GM18499 (cell line): ENCODE measurements around the gene COL6A1.

Experiments used
- ATAC-seq: cut with Tn5 transposase; IDR thresholded peaks from one replicate; pipeline ENCODE4 v1.9.1; 2021; ENCODE audit warnings: moderate number of reproducible peaks; ENCODE audit not compliant: insufficient read depth, unreplicated experiment

COL6A1 gene

GRCh38 chr21:45992301-45993209, 11.0 kb downstream of the COL6A1 start:
- ATAC-seq = no peak

GRCh38 chr21:45993210-45994085, 11.9 kb downstream of the COL6A1 start:
- no peak for ATAC-seq

- no peak for ATAC-seq
Observed at GRCh38 chr21:45994086-45994661, 12.6 kb downstream of the COL6A1 start.

- no peak for ATAC-seq
Observed at GRCh38 chr21:45994759-45995685, 13.5 kb downstream of the COL6A1 start.

- ATAC-seq = no peak
Observed at GRCh38 chr21:45995686-45996179, 14.2 kb downstream of the COL6A1 start.

- no peak for ATAC-seq
Observed at GRCh38 chr21:45996311-45997204, 15.0 kb downstream of the COL6A1 start.

GRCh38 chr21:45997205-45997494, 15.6 kb downstream of the COL6A1 start:
- ATAC-seq = no peak

GRCh38 chr21:45997495-45998275, 16.1 kb downstream of the COL6A1 start:
- ATAC-seq = no peak

GRCh38 chr21:45998276-45998701, 16.7 kb downstream of the COL6A1 start:
- no peak for ATAC-seq

- no peak for ATAC-seq
Observed at GRCh38 chr21:45998871-45999580, 17.5 kb downstream of the COL6A1 start.

- no peak for ATAC-seq
Observed at GRCh38 chr21:45999581-46000181, 18.1 kb downstream of the COL6A1 start.

- no peak for ATAC-seq
Observed at GRCh38 chr21:46000182-46000730, 18.7 kb downstream of the COL6A1 start.

GRCh38 chr21:46000731-46001641, 19.4 kb downstream of the COL6A1 start:
- no peak for ATAC-seq

GRCh38 chr21:46001821-46002681, 20.5 kb downstream of the COL6A1 start:
- no peak for ATAC-seq
